Spleen (tissue), 7 donors: ENCODE data around the gene RHBDL3.

Experiments
- CTCF ChIP-seq, 11 experiments: fragments of 200-600 bp in 7 of 11; fragments of 450-650 bp in 4 of 11; sonication (generic) in 4 of 11; IDR thresholded peaks in 8 of 11; conservative IDR thresholded peaks in 3 of 11; 1 replicate in 7 of 11; 2 replicates in 4 of 11; pipeline versions ENCODE4 v1.4.0 to v1.8.0; 2016 to 2021; ENCODE audit warnings: antibody characterized with exemption in 11 of 11, inconsistent platforms in 4 of 11, mild to moderate bottlenecking in 1 of 11
- POLR2A ChIP-seq, 3 donors: fragments of 450-650 bp; IDR thresholded peaks; one replicate each; pipeline ENCODE4 v1.5.1; 2017; ENCODE audit warnings: antibody characterized with exemption in 3 of 3, mild to moderate bottlenecking in 1 of 3
- POLR2AphosphoS5 ChIP-seq, 3 donors: sonication (generic); formaldehyde crosslinking; IDR thresholded peaks; one replicate each; pipeline ENCODE4 v1.5.1; 2017; ENCODE audit warnings: antibody characterized with exemption in 3 of 3
- donor health status: DM: no; HTN: no; CAD: no; lungs with moderate emphysema.
- donor health status: DM: no; HTN: no; CAD: no.
- donor health status: DM: no; HTN: no; CAD: no.

DNA sequence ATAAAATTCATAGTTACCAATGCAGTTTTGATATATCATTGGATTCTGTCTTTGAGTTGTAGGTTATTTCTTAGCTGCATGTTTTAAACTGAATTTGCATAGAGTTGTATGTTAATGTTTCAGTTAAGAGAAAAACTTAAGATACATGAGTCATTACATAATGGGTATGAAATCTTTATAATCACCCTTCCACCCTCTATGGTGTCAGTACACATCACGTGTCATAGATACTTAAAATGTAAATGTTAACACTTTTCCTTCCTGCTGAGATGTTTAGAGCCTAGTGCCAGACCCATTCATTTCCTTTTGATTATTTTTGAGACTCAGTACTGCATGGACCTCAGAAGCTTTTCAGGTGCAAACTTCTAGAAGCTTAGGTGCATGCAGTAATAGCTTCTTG is 104.8 kb downstream of the RHBDL3 start:
- TF ChIP-seq CTCF (IDR thresholded peaks at IDR 0.05 in 8 of 11, conservative IDR thresholded peaks at IDR 0.05 in 3 of 11) (no peak), POLR2A (IDR thresholded peaks at IDR 0.05) (no peak), POLR2AphosphoS5 (IDR thresholded peaks at IDR 0.05) (no peak)
